ENCODE data around the gene TAF4.

DNA sequence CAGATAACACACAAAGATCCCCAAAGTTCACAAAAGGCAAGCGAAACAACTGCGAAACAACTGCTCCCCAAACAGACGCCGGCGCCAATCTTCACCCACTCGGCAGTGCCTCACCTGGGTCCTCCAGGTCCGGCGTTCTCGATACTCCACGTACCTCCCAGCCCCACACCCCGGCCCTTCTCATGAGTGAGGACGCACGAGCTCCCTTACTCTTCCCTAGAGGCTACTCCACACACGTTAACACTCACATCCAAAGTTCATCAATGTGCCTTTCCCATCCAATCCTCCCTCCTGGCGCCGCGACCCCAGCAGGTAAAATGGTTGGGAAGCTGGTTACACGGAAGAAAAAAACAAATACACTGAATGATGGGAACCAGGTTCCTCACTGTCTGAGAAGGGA is 77.0 kb downstream of the TAF4 start:
- TF ChIP-seq CTCF (IDR thresholded peaks at IDR 0.05) = no peak
- no peak for TF ChIP-seq POLR2A (IDR thresholded peaks at IDR 0.05)
